Ishikawa (cell line): ENCODE measurements around the gene HPCAL4.

ENCODE experiments used
- CEBPB ChIP-seq: IDR thresholded peaks from 2 replicates; pipeline ENCODE4 v1.6.1; 2012
- CREB1 ChIP-seq: IDR thresholded peaks from 2 replicates; pipeline ENCODE4 v1.6.1; 2012; ENCODE audit warnings: low read depth
- EGR1 ChIP-seq: IDR thresholded peaks from 2 replicates; pipeline ENCODE4 v1.6.1; 2012
- EP300 ChIP-seq: IDR thresholded peaks from 2 replicates; pipeline ENCODE4 v1.6.1; 2012; ENCODE audit warnings: borderline replicate concordance
- FOXM1 ChIP-seq: IDR thresholded peaks from 2 replicates; pipeline ENCODE4 v1.6.1; 2012; ENCODE audit warnings: low read depth, borderline replicate concordance
- MAX ChIP-seq: IDR thresholded peaks from 2 replicates; pipeline ENCODE4 v1.6.1; 2012
- NFIC ChIP-seq: IDR thresholded peaks from 2 replicates; pipeline ENCODE4 v1.6.1; 2012
- RAD21 ChIP-seq: IDR thresholded peaks from 2 replicates; pipeline ENCODE4 v1.6.1; 2012; ENCODE audit warnings: low read depth
- REST ChIP-seq: IDR thresholded peaks from 2 replicates; pipeline ENCODE4 v1.6.1; 2012; ENCODE audit warnings: low read depth, mild to moderate bottlenecking
- TAF1 ChIP-seq: IDR thresholded peaks from 2 replicates; pipeline ENCODE4 v1.6.1; 2012; ENCODE audit warnings: low read depth, mild to moderate bottlenecking
- TCF12 ChIP-seq: IDR thresholded peaks from 2 replicates; pipeline ENCODE4 v1.6.1; 2012; ENCODE audit warnings: low read depth
- TEAD4 ChIP-seq: IDR thresholded peaks from 2 replicates; pipeline ENCODE4 v1.6.1; 2012
- USF1 ChIP-seq: IDR thresholded peaks from 2 replicates; pipeline ENCODE4 v1.6.1; 2012
- YY1 ChIP-seq: IDR thresholded peaks from 2 replicates; pipeline ENCODE4 v1.6.1; 2012; ENCODE audit warnings: low read depth
- ZBTB7A ChIP-seq: IDR thresholded peaks from 2 replicates; pipeline ENCODE4 v1.6.1; 2012; ENCODE audit warnings: low read depth

Gene HPCAL4

GRCh38 chr1:39695016-39695415 is 3.8 kb upstream of the HPCAL4 start:
- TF ChIP-seq TAF1 = no peak
- TF ChIP-seq CREB1 = no peak
- TF ChIP-seq MAX = no peak
- TF ChIP-seq TEAD4 = no peak

GRCh38 chr1:39694026-39694425 is 2.8 kb upstream of the HPCAL4 start:
- TF ChIP-seq USF1 (peak; percentile 51), REST (no peak), YY1 (no peak)

GRCh38 chr1:39692152-39693074 is 1.2 kb upstream of the HPCAL4 start:
- TF ChIP-seq USF1 (peak; percentile 55), NFIC (0 out of 2 replicates have a peak, but pooled peaks have one; percentile 4), CREB1 (no peak), MAX (peak; percentile 94)

GRCh38 chr1:39690794-39691382 is 345 bp downstream of the HPCAL4 start:
- TF ChIP-seq YY1 (no peak), CREB1 (no peak), ZBTB7A (no peak; the same call in 1 of the 2 replicates), RAD21 (no peak), EP300 (no peak), REST (no peak), FOXM1 (no peak), TCF12 (no peak), TAF1 (no peak), MAX (no peak), USF1 (no peak)

- TF ChIP-seq TAF1 (no peak), RAD21 (no peak), YY1 (no peak), CREB1 (no peak), CEBPB (no peak), REST (no peak), USF1 (no peak), TEAD4 (no peak), NFIC (no peak), EP300 (no peak), FOXM1 (no peak), ZBTB7A (no peak), MAX (no peak), EGR1 (no peak), TCF12 (no peak)
Measured at GRCh38 chr1:39690225-39690624, 1.0 kb downstream of the HPCAL4 start.
